ENCODE measurements around the gene AVL9.

GRCh38 chr7:32573110-32573687 is 77.9 kb downstream of the AVL9 start:
- TF ChIP-seq CTCF (conservative IDR thresholded peaks at IDR 0.05; ENCODE audit: low read depth in 2 of 2) (no peak), POLR2AphosphoS5 (IDR thresholded peaks at IDR 0.05; ENCODE audit: low read depth) (no peak)
